GM19324 (cell line): ENCODE results near the gene SEL1L3.

ENCODE experiments used
- ATAC-seq: cut with Tn5 transposase; IDR thresholded peaks from one replicate; pipeline ENCODE4 v1.9.1; 2021; ENCODE audit warnings: mild to moderate bottlenecking, moderate library complexity; ENCODE audit not compliant: unreplicated experiment, low FRiP score

Gene SEL1L3

DNA sequence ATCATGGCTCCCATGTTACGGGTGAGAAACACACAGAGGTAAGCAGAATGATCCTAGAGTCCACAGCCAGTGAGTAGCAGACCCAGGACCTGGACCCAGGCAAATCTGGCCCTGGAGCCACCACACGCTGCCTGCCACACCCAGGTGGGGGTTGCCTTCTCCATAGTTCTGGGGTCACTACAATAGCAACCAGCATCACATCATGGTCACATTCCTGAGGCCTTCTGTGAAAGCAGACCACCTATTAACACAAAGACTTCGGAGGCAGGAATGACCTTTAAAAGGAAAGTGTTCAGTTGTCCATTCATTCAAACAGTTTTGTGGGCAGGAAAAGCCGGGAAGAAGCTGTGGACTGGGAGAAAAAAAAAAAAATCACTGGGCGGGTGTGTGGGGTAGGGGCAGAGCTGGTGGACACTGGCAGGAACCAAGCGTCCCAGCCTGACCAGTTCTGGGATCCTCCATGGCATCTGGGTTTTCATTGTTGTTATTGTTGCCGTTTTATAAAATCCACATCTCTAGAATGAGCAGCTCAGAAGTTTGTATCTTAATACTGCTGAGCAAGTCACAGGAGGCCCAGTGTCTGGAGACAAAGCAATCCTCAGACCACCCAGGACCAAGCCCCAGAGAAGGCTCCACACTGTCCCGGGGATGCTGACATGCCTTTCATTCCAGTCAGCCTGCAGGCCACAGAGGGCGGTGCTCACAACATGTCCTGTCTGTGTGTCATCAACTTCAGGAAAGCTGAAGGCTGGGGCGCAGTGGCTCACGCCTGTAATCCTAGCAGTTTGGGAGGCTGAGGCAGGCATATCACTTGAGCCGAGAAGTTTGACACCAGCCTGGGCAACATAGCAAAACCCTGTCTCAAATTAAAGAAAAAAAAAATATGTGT lies 67.0 kb downstream of the SEL1L3 start:
- ATAC-seq = no peak

DNA sequence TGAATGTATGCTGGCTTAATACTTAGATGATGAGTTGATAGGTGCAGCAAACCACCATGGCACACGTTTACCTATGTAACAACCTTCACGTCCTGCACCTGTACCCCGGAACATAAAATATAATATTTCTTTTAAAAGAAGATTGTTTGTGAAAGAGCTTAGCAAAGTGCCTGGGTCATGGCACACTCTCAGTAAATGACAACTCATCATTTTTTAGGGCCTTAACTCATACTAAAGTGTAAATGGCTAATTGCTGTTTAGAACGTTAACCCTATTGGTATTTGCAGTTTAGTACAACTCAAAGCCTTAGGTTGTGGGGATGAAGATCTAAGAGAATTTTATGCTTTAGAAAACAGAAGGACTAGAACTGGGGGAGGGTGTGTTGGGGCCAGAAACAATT lies 67.7 kb downstream of the SEL1L3 start:
- ATAC-seq = no peak

DNA sequence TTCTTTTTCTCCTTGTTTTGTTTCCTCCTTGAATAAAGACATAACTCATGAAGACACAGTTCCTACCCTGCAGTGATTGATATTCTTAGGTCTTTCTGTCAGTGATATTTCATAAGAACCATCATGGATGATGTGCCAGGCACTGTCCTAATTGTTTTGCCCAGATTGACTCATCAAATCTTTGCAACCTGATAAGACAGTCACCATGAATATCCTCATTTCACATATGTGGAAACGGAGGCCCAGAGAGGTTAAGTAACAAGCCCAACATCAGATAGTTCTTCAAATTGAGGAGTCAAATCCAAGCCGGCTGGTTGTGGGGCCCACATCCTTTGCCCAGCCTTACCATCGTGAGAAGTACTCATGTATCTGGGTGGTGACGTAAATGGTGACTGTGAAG lies 69.9 kb downstream of the SEL1L3 start:
- no peak for ATAC-seq

DNA sequence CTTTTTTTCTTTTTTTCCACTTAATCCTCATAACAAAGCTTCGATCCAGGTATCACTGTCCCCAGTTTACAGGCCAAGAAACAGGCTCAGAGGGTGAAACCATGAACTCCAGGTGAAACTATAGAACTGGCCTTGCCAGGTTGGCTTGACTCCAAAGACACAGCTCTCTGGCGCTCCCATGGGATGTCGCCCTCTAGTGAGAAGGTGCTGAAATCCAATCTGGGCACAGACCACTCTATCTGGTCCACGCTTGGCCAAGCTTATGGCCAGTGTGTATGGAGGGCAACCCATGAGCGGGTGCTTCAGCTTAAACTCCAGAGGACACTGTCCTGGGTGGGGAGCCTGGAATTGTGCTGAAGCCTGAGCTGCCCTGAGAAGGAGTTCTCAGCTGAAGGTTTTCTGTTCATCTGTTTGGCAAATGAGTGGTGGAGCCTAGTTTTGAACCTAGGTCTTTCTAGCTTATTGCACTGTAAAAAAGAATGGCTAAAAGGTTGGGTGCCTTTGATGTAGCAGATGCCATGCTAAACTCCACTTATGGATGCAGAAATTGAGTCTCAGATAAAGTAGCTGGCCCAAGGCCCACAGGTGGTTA lies 70.5 kb downstream of the SEL1L3 start:
- ATAC-seq = no peak

DNA sequence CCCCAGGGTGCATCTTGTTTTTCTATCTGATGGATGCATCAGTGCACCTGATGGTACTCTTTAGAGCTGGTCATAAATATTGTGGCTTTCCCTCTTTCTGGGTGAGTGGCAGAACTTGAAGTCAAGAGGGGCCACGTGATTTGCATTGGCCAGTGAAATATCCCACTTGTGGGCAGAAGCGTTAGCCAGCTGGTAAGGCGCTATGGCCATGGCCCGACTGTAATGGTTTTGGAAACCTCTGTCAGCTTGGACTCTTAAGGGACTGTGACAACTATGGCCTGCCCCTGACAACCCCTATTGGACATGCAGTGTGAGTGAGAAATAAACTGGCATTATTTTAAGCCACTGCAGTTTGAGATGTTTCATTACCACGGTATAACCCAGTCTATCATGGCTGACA lies 72.8 kb downstream of the SEL1L3 start:
- no peak for ATAC-seq

DNA sequence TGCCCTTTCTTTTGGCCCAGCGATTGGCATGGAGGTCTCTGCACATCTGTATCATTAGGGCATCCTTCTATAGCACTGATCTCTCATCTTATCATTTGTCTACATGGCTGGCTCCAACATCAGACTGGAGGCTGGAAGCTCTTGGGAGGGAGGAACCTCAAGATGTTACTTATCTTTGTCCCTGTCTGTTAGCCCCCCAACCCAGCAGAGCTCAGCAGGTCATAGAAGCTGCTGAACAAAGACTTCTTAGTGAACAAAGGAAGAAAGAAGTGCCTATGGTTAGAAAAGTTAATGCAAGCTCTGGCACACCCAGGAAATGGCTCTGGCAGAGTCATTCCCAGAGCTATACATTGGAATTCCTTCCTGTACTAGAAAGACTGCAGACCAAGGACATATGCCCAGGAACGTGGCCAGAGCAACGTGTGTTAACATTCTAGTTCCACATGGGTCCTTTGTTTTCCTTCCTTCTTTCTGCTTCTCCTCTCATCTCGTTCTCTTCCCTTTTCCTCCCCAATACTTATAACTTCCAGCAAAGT lies 74.0 kb downstream of the SEL1L3 start:
- ATAC-seq = no peak

DNA sequence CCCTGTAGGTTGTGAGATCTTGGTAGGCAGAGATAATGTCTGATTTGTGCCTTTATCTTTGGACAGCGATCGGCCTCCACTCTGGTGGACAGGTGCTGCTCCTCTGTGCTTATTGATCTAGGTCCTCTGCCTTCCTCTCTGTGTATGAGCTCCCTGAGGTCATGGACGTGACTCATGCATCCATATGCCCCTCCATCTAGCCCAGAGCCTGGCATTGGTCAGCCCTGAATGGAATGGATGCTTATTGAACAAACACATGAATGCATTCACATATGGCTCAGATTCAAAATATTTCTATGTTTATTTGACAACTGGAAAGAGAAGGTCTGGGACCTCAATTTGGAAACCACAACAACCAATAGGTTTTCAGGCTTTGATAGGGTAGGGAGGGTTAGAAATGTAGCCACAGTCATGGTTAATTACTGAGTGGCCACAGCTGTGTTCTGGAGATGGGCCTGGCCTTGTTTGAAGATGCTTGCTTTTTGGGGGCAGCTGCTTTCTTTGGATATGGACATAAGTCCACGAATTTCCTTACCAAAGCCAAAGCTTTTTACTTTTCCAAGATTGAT lies 76.2 kb downstream of the SEL1L3 start:
- ATAC-seq = no peak

DNA sequence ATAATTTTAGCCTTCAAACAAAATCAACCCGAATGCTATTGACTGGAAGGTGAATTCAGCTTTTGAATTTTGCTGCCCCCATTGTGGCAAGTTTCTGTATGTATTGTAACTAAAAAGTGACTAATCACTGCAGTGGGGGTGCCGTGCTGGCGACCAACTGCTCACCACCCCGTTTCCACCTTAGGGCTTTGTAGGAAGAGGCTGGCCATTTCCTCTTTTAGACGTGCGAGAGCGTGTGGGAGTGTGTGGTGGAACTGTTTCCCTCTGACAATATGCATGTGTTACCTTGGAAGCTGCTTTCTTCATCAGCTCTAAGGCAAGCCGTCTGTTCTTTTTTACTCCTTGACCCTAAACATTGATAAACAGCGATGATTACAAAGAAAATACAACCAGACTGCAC lies 78.8 kb downstream of the SEL1L3 start:
- no peak for ATAC-seq

DNA sequence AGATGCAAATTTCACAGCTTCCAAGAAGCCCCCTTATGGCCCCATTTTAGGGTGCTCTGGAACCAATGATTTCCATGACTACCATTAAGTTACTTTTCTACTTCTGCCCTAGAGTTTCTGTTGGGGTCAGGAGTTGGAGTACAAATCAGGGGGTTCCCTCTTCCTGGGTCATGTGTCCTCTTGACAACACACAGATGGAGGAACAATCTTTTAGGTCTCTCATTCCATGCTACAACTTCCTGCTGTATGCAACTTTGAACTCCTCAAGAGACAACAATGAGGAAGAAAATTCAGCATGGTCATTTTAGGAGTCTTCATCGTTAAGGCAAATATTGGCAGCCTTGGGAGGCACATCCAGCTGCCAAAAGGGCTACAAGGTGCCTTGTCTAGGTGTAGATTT lies 79.7 kb downstream of the SEL1L3 start:
- no peak for ATAC-seq

DNA sequence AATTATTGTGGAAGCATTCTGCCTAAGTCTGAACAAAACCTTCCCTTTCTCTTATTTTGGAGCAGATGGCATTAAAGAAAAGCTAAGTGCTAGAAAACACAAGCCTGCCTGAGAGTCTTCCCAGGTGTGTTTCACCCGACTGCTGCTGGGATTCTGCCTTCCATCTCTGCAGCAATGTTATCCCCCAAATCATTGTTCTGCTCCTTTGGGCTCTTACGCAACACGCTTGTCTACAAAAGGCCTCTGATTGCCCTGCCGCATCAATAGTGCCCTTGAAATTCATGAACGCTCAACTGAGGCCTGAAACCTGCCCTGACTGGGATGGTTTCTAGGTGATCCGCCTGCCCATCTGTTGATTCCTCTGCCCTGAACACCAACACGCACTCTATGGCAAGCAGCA lies 80.3 kb downstream of the SEL1L3 start:
- no peak for ATAC-seq

DNA sequence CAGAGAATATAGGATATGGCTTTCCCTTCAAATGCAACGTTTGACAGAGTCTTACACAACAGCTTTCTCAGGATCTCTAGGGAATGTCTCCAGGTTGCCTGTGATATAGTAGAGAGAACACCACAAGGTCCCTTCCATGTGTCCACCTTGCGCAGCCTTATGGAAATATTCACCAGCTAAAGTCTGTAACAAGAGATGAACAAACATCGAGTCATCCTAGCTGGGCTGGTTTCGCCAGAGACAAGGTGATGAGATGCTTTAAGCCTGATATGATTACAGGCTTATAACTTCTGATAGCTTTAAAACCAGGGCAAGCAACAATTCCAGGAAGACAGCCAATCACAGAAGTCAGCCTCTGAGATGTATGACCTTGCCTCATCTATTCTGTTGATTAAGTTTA lies 83.8 kb downstream of the SEL1L3 start:
- ATAC-seq = no peak

DNA sequence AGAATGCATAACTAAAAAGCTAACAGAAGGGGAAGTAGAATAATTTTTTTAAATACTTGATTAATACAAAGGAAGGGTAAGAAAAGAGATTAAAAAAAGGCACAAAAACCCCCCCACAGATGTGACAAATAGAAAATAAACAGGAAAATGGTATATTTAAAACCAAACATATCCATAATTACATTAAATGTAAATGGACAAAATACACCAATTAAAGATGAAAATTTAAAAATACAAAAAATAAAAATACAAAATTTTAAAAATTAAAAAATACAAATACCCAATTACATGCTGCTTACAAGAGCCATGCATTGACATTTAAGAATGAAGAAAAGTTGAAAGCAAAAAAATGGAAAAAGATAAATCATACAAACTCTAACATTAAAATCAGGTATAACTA lies 86.0 kb downstream of the SEL1L3 start:
- no peak for ATAC-seq

DNA sequence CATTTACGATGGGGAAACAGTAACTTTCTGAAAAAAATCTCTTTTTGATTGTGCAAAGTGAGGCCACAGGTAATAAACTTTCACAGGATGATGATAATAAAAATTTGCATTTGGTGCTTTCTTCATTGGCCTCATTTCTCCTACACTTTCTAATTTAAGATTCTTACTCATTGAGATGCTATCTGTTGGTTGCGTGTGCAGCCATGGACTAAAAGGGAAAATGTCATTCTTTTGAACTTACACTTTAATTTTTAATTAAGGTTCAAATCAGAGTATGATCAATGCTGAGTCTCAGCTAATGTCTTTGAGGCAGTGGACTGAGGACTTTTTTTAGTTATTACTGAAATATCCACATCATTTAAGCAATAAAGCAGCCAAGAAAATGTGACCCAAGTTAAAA lies 87.6 kb downstream of the SEL1L3 start:
- ATAC-seq = no peak

DNA sequence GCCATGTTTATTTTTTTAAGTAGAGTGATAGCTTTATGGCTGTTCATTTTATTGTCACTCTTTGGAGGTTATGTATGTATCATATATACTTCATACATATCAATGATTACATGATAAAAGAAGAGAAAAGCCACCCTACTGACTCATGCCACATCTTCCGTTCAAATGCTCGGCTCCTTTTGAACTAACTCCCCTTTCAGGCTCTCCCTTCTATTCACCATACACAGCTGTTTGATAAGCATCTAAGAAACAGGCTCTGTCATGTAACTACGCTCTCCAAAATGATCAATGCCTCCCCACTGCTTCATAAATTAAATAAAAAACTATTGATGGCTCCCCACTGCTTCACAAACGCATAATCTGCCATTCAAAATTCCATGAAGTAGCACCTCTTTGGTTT lies 89.4 kb downstream of the SEL1L3 start:
- no peak for ATAC-seq

DNA sequence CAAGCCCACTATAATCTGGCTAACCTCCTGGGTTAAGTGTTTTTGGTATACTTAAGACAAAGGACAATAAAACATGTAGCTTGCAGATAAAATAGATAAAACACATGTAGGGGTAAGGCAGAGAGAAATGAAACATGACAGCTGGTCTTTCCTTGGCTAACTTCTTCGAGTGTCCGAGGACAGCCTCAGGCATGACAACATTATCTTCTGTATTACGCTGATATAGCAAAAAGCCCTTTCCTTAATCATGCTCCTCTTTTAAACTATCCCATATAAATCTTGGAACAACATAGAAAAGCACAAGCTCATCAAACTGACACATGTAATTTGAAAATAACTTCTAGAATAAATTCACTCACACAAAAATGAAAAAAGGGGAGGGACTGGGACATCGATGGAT lies 91.1 kb downstream of the SEL1L3 start:
- no peak for ATAC-seq

DNA sequence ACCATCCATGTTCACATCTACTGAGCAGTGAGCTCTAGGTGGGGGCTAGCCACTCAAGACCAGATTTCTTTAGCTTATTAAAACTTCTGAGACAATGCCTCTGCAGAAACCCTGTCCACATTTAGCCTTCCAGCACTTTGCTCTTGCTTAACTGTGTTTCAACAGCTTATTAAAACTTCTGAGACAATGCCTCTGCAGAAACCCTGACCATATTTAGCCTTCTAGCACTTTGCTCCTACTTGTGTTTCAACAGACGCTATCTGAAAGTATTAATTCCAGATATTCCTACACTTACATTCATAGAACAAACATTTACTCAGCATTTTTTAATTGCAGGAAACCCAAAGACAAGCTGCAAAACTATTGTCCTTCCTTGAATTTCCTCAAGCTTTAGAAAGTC lies 91.9 kb downstream of the SEL1L3 start:
- ATAC-seq = no peak

DNA sequence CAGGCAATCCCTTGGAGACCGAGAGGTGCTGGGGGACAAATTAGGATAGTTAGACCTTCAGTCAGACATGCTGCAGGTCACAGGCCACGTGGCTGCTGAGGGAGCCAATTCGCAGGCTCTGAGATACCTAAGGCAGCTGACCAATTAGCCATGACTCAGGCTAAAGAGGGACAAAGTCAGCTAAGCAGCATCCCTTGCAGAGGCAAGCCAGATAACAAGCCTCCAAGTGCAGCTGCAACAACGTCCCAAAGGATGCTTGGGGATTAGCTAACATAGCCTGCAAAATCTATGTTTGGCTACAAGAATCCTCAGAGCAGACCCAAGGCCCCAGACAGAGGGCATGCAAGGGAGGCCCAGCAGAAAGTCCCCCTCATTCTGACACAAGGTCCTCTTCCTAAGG lies 93.5 kb downstream of the SEL1L3 start:
- ATAC-seq = no peak

DNA sequence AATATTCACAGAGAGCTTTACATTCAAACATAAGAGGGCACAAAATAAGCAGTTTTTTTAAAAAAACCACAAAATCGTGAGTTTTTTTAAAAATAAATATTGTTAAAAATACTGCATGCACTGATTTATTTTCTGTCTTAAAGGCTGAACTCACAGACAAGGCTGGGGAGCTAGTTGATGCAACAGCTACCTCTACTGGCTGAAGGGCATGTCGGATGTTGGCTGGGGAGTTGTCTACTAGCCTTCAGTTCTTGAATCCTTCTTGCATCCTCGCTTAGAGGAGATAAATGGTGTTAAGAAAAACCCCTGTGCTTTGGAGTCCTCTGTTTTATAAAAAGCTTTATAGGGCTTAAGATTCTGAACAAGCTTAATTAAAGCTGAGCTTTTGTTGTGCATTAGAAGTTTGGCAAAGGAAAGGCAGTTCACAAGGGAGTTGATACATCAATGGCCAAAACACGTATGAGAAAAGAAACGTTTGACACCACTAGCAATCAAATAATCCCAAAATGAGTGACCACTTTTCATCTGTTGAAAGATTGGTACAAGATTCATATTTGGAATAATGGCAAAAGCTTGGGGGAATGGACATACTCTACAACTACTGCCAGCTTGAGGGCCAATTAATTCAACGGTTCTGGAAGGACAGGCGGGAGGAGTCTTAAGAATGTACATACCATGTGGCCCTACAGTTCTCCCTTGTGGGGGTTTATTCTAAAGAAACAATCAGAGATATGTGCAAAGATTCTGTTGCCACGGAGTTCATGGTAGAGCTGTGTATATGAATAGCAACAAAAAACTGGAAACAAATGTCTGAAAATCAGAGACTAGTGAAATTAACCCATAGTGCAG lies 94.7 kb downstream of the SEL1L3 start:
- no peak for ATAC-seq

DNA sequence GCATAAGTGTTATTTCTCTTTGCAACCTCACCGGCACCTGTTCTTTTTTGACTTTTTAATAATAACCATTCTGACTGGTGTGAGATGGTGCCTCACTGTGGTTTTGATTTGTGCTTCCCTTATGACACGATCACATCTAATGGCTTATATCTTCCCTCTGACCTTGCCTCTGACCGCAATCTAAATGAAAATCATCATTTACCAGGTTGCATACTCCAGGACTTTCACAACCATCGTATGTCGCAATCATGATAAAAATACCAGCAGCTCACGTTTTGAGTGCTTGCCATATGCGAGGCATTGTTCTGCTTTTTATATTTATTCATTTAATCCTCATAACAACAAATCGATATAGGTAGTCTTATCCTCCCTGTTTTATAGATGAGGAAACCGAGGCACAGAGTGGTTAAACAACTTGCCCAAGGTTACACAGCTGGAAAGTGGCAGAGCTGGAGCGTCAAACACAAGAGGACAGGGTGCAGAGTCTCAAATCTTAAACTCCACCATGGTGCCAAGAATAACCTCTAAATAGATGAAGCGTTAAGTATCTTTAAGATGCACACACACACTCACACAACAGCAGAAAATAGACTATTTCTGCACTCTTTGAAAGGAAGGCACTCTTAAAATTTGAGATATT lies 102.2 kb downstream of the SEL1L3 start:
- no peak for ATAC-seq

DNA sequence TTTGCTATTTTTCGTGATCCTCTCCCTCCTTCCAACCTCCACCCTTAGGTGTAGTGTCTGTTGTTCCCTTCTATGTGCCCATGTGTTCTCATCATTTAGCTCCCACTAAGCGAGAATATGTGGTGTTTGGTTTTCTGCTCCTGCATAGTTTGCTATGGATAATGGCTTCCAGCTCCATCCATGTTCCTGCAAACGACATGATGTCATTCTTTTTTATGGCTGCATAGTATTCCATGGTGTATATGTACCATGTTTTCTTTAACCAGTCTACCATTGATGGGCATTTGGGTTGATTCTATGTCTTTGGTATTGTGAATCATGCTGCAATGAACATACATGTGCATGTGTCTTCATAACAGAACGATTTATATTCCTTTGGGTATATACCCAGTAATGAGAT lies 102.7 kb downstream of the SEL1L3 start:
- no peak for ATAC-seq
